Endothelial cell of umbilical vein (primary cell): ENCODE data around the gene CHSY3. TPM values are rescaled to one million over a fixed set of nuclear protein-coding genes. Genes with fewer than 3 reads are reported as not detected.

Source experiments
- BruUV-seq: library from RNA; stranded (reverse); fragments of 400-500 nt; replicated peaks from 2 replicates; lab custom pipeline; 2021; lab: Mats Ljungman, UMichigan
- CTCF ChIA-PET: fragments of 300-600, 350-600 bp; sonication (Branson Sonifier 250); formaldehyde crosslinking; loops from one replicate; lab custom pipeline; 2021; ENCODE audit warnings: antibody characterized with exemption, inconsistent platforms; lab: Charles Lee
- POLR2A ChIA-PET: fragments of 300-600, 350-600 bp; sonication (Branson Sonifier 250); formaldehyde crosslinking; loops from one replicate; lab custom pipeline; 2021; ENCODE audit warnings: antibody characterized with exemption, inconsistent platforms; lab: Charles Lee
- DNase-seq: peaks from one replicate; pipeline ENCODE4 v3.0.0-alpha.2; 2011; ENCODE audit warnings: low read depth, low spot score
- FAIRE-seq: peaks from 2 replicates; lab custom pipeline; 2011; peaks lifted over from hg19 to GRCh38; lab: Jason Lieb, UNC
- H2AFZ ChIP-seq: 2 replicates; pipeline ENCODE4 v1.6.0; 2012; ENCODE audit warnings: low read depth, low read length, control low read depth, inconsistent platforms
- H3K27ac ChIP-seq: 2 replicates; pipeline ENCODE4 v1.5.1; 2011; ENCODE audit warnings: low read depth, mild to moderate bottlenecking, control low read depth, low read length, moderate library complexity; ENCODE audit not compliant: insufficient read depth
- H3K27me3 ChIP-seq, 2 experiments: 2 replicates each; pipeline versions ENCODE4 v1.6.0 to v1.6.1; 2011; ENCODE audit warnings: low read length in 2 of 2, mixed read lengths in 1 of 2; ENCODE audit not compliant: control insufficient read depth in 2 of 2, insufficient read depth in 2 of 2
- H3K36me3 ChIP-seq, 2 experiments: 2 replicates in 1 of 2; 3 replicates in 1 of 2; pipeline ENCODE4 v1.5.1; 2011; ENCODE audit warnings: low read length in 2 of 2, mild to moderate bottlenecking in 1 of 2, moderate library complexity in 1 of 2; ENCODE audit not compliant: control insufficient read depth in 2 of 2, insufficient read depth in 2 of 2; ENCODE audit errors: extremely low read depth in 1 of 2
- H3K4me1 ChIP-seq: 3 replicates; pipeline ENCODE4 v1.5.1; 2011; ENCODE audit warnings: mild to moderate bottlenecking, low read length; ENCODE audit not compliant: control insufficient read depth, insufficient read depth; ENCODE audit errors: extremely low read depth
- H3K4me2 ChIP-seq: 2 replicates; pipeline ENCODE4 v1.6.1; 2011; ENCODE audit warnings: low read length, control low read depth, mixed read lengths; ENCODE audit not compliant: insufficient read depth
- H3K4me3 ChIP-seq, 3 experiments: fragments of 200-600 bp in 1 of 3; sonication (generic), shearing (Covaris generic) in 1 of 3; replicated peaks in 1 of 3; 2 replicates each; pipeline ENCODE4 v1.5.1; 2011 to 2016; ENCODE audit warnings: control low read depth in 3 of 3, low read length in 3 of 3, mild to moderate bottlenecking in 2 of 3, inconsistent platforms in 1 of 3, low read depth in 1 of 3, moderate library complexity in 1 of 3; ENCODE audit not compliant: insufficient read depth in 1 of 3
- H3K79me2 ChIP-seq: 2 replicates; pipeline ENCODE4 v1.6.0; 2012; ENCODE audit warnings: low read length, inconsistent platforms; ENCODE audit not compliant: control insufficient read depth, insufficient read depth
- H3K9ac ChIP-seq: replicated peaks from 2 replicates; pipeline ENCODE3; 2011; ENCODE audit warnings: low read length, control low read depth; ENCODE audit not compliant: insufficient read depth; ENCODE audit errors: extremely low read depth
- H3K9me1 ChIP-seq: replicated peaks from 3 replicates; pipeline ENCODE4 v1.6.0; 2011; ENCODE audit warnings: mild to moderate bottlenecking, low read length; ENCODE audit not compliant: control insufficient read depth, insufficient read depth; ENCODE audit errors: extremely low read depth
- H3K9me3 ChIP-seq: replicated peaks from 2 replicates; pipeline ENCODE4 v1.5.1; 2012; ENCODE audit warnings: low read length, inconsistent platforms; ENCODE audit not compliant: control insufficient read depth, insufficient read depth
- H4K20me1 ChIP-seq: replicated peaks from 2 replicates; pipeline ENCODE3; 2011; ENCODE audit warnings: mild to moderate bottlenecking, low read length; ENCODE audit not compliant: control insufficient read depth, insufficient read depth; ENCODE audit errors: extremely low read depth
- CTCF ChIP-seq, 2 donors: IDR thresholded peaks; 1 replicate in 1 of 2; 2 replicates in 1 of 2; pipeline ENCODE4 v1.5.1; 2011; ENCODE audit warnings: low read length in 2 of 2, mild to moderate bottlenecking in 2 of 2, moderate library complexity in 2 of 2, control low read depth in 1 of 2, inconsistent platforms in 1 of 2, low read depth in 1 of 2; ENCODE audit not compliant: insufficient read depth in 1 of 2; ENCODE audit errors: extremely low read depth in 1 of 2
- EZH2 ChIP-seq: IDR thresholded peaks from 2 replicates; pipeline ENCODE4 v1.6.1; 2012; ENCODE audit warnings: borderline replicate concordance, low read depth, mild to moderate bottlenecking, moderate library complexity, low read length, inconsistent platforms; ENCODE audit not compliant: severe bottlenecking
- FOS ChIP-seq: IDR thresholded peaks from 2 replicates; pipeline ENCODE4 v1.6.1; 2011; ENCODE audit warnings: mild to moderate bottlenecking, low read length, moderate library complexity, borderline replicate concordance; ENCODE audit not compliant: insufficient read depth
- GATA2 ChIP-seq: IDR thresholded peaks from 2 replicates; pipeline ENCODE4 v1.7.0; 2011; ENCODE audit warnings: low read depth, mild to moderate bottlenecking, moderate library complexity, mixed read lengths, low read length; ENCODE audit not compliant: insufficient read length, insufficient read depth
- JUN ChIP-seq: IDR thresholded peaks from 2 replicates; pipeline ENCODE4 v1.6.1; 2011; ENCODE audit warnings: borderline replicate concordance, low read depth; ENCODE audit not compliant: insufficient read length, insufficient read depth
- MAX ChIP-seq: IDR thresholded peaks from 2 replicates; pipeline ENCODE4 v1.6.1; 2011; ENCODE audit not compliant: insufficient read depth, insufficient read length
- MYC ChIP-seq: IDR thresholded peaks from one replicate; pipeline ENCODE4 v1.6.1; 2011; ENCODE audit warnings: mild to moderate bottlenecking, low read depth, low read length
- POLR2A ChIP-seq: IDR thresholded peaks from 2 replicates; pipeline ENCODE4 v1.6.1; 2012; ENCODE audit warnings: low read depth, mild to moderate bottlenecking, control low read depth, low read length
- POLR2AphosphoS5 ChIP-seq: IDR thresholded peaks from 2 replicates; pipeline ENCODE4 v1.6.1; 2012; ENCODE audit warnings: low read depth, mild to moderate bottlenecking, control low read depth, low read length, moderate library complexity; ENCODE audit not compliant: insufficient read depth
- dilution Hi-C: fragments of 300-500 bp; cut with MboI; formaldehyde crosslinking; loops from one replicate; pipeline ENCODE4 v1.15.0; 2019; ENCODE audit warnings: low sequenced_read_pairs; ENCODE audit not compliant: extremely low pct_ligation_motif_present
- intact Hi-C: fragments of 100-400 bp; cut with micrococcal nuclease; formaldehyde crosslinking; loops from one replicate; pipeline ENCODE4 v1.10.0; 2022
- polyA plus RNA-seq, 4 experiments: library from polyadenylated mRNA; depleted of rRNA in 3 of 4; stranded (reverse) in 3 of 4; unstranded in 1 of 4; fragments of >200 nt; gene quantifications; 2 replicates each; pipeline versions ENCODE4 v1.2.1 to v1.2.3, GENCODE V29; 2011 to 2012; ENCODE audit warnings: missing spikeins in 1 of 4
- total RNA-seq: library from RNA; stranded (reverse); gene quantifications from 2 replicates; pipeline ENCODE4 v1.2.3, GENCODE V29; 2021

Gene CHSY3
- total and polyA plus RNA-seq, 2 donors (not counting 3 experiments of a cell fraction or from before 2014, with no cell fraction given) = 2.2 to 8.4 TPM

GRCh38 chr5:129960831-129961230 lies 56.6 kb downstream of the CHSY3 start:
- Histone ChIP-seq H3K9ac (no peak overlapping the region), H3K79me2 (no peaks in the 10 kb centered on the region), H3K4me3 (no peak overlapping the region), H3K36me3 (no peaks in the 10 kb centered on the region), H3K9me1 (no peaks in the 10 kb centered on the region), H2AFZ (no peak overlapping the region), H3K9me3 (no peaks in the 10 kb centered on the region), H3K27ac (no peak overlapping the region), H3K4me1 (peaks cover 9% of the 10 kb centered on the region), H3K27me3 (no peaks in the 10 kb centered on the region), H4K20me1 (no peaks in the 10 kb centered on the region), H3K4me2 (peak overlapping the region; percentile 30)
- FAIRE-seq (no peak), DNase-seq (peak; percentile 85)
- TF ChIP-seq CTCF (IDR thresholded peaks at IDR 0.05; ENCODE audit: extremely low read depth in 1 of 2, insufficient read depth in 1 of 2, low read depth in 1 of 2, low read length in 2 of 2) (no peak), POLR2A (no peak), POLR2AphosphoS5 (no peak), MYC (no peak), EZH2 (no peak), JUN (peak; percentile 12), GATA2 (no peak), FOS (peak; percentile 50), MAX (no peak)
- ChIA-PET CTCF (interaction anchor here (1.4 kb wide), 1 partner anchor 10 kb away, joined by 3 read pairs; no protein-coding TSS in a partner anchor), POLR2A (no interaction called here)
- intact Hi-C loops = no loop called here
- BruUV-seq = no TSS peak
- dilution Hi-C loops = no loop called here
